HEK293T (cell line): Measurements from ENCODE around the gene CA10.

Experiments
- CTCF ChIA-PET: fragments of 350-600 bp; formaldehyde crosslinking; extraction: SDS; loops from one replicate; lab custom pipeline; 2021; ENCODE audit warnings: antibody characterized with exemption, inconsistent platforms; lab: Yijun Ruan, JAX
- POLR2A ChIA-PET: fragments of 350-600 bp; formaldehyde crosslinking; extraction: SDS; loops from one replicate; lab custom pipeline; 2020; ENCODE audit warnings: antibody characterized with exemption, inconsistent platforms; lab: Yijun Ruan, JAX
- DNase-seq: peaks from one replicate; pipeline ENCODE4 v3.0.0; 2012; ENCODE audit warnings: mixed read lengths; ENCODE audit errors: extremely low spot score
- ARNT ChIP-seq: fragments of 450-650 bp; IDR thresholded peaks from 2 replicates; pipeline ENCODE4 v1.6.1; 2017; ENCODE audit warnings: mild to moderate bottlenecking
- BHLHE40 ChIP-seq: fragments of 450-650 bp; IDR thresholded peaks from 2 replicates; pipeline ENCODE4 v1.6.1; 2016; ENCODE audit warnings: mild to moderate bottlenecking, moderate library complexity, borderline replicate concordance
- CTBP1 ChIP-seq: fragments of 450-650 bp; IDR thresholded peaks from 2 replicates; pipeline ENCODE4 v1.6.1; 2016; ENCODE audit warnings: borderline replicate concordance
- ELF4 ChIP-seq: fragments of 450-650 bp; IDR thresholded peaks from 2 replicates; pipeline ENCODE4 v1.6.1; 2017; ENCODE audit warnings: antibody characterized with exemption
- FOXA1 ChIP-seq: fragments of 450-650 bp; IDR thresholded peaks from 2 replicates; pipeline ENCODE4 v1.6.1; 2016; ENCODE audit warnings: mild to moderate bottlenecking
- FOXK2 ChIP-seq: fragments of 450-650 bp; IDR thresholded peaks from 2 replicates; pipeline ENCODE4 v1.6.1; 2016; ENCODE audit warnings: mild to moderate bottlenecking
- FOXM1 ChIP-seq: fragments of 450-650 bp; IDR thresholded peaks from 2 replicates; pipeline ENCODE4 v1.6.1; 2017; ENCODE audit warnings: mild to moderate bottlenecking, borderline replicate concordance
- HDGF ChIP-seq: fragments of 450-650 bp; IDR thresholded peaks from 2 replicates; pipeline ENCODE4 v1.6.1; 2017; ENCODE audit warnings: antibody characterized with exemption, borderline replicate concordance
- L3MBTL2 ChIP-seq: fragments of 450-650 bp; conservative IDR thresholded peaks from 2 replicates; pipeline ENCODE4 v1.6.1; 2016; ENCODE audit warnings: mild to moderate bottlenecking
- LEF1 ChIP-seq: fragments of 450-650 bp; IDR thresholded peaks from 2 replicates; pipeline ENCODE4 v1.6.1; 2017; ENCODE audit warnings: mild to moderate bottlenecking, borderline replicate concordance
- NFRKB ChIP-seq: fragments of 450-650 bp; IDR thresholded peaks from 2 replicates; pipeline ENCODE4 v1.6.1; 2016; ENCODE audit warnings: mild to moderate bottlenecking, moderate library complexity
- SP1 ChIP-seq: fragments of 450-650 bp; IDR thresholded peaks from 2 replicates; pipeline ENCODE4 v1.6.1; 2017
- SUZ12 ChIP-seq: fragments of 450-650 bp; IDR thresholded peaks from 2 replicates; pipeline ENCODE4 v1.6.1; 2016; ENCODE audit warnings: mild to moderate bottlenecking
- TARDBP ChIP-seq: fragments of 450-650 bp; IDR thresholded peaks from 2 replicates; pipeline ENCODE4 v1.6.1; 2016
- ZNF384 ChIP-seq: fragments of 450-650 bp; IDR thresholded peaks from 2 replicates; pipeline ENCODE4 v1.6.1; 2016
- TF ChIP-seq, protein P1 (sequence below): fragments of 450-650 bp; IDR thresholded peaks from 2 replicates; pipeline ENCODE4 v1.6.1; 2016

CA10 gene

DNA sequence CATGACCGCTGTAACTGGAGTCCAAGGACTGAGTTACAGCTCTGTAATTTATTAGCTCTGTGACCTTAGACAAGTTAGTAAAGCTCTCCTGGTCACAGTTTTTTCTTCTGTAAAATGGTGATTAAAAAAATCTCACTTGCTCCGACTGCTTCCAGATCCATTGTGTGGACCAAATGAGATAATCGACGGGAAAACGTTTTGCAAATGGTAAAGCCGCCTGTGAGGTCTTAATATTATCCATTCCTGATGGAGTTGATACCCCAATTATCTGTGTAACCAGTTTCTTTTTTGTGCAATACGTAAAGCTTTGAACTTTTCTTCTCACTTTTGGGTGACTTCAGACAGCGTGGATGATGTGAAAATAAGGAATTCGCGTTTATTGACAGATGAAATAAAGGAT is 475.2 kb downstream of the CA10 start:
- TF ChIP-seq LEF1 (no peak), CTBP1 (no peak), NFRKB (no peak), BHLHE40 (no peak), FOXM1 (no peak), ELF4 (no peak), FOXK2 (no peak), ARNT (no peak), ZNF384 (no peak), L3MBTL2 (no peak), FOXA1 (no peak), TARDBP (no peak), HDGF (no peak)
- TF ChIP-seq, protein P1, sequence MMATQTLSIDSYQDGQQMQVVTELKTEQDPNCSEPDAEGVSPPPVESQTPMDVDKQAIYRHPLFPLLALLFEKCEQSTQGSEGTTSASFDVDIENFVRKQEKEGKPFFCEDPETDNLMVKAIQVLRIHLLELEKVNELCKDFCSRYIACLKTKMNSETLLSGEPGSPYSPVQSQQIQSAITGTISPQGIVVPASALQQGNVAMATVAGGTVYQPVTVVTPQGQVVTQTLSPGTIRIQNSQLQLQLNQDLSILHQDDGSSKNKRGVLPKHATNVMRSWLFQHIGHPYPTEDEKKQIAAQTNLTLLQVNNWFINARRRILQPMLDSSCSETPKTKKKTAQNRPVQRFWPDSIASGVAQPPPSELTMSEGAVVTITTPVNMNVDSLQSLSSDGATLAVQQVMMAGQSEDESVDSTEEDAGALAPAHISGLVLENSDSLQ: no peak
- DNase-seq: no peak
- CTCF ChIA-PET: no interaction called here
- POLR2A ChIA-PET: no interaction called here

DNA sequence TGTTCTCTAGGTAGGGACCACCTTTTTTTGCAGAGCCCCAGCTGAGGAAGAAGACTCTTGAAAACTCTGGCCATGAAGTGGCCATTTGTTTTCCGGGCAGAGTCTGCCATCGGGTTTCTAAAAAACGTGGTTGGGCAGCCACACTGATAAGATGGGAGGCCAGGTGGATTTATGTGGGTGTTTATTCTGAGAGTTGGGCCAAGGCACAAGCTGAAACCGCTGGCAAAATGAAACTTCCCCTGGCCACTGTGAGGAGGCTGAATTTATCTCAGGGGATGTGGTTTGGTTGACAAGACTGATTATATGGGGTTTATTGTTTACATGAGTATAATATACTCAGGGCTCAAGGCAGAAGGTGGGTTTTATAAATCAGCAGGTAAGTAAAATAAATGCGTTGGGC is 476.4 kb downstream of the CA10 start:
- CTCF ChIA-PET: no interaction called here
- POLR2A ChIA-PET: no interaction called here
- no peak for DNase-seq

DNA sequence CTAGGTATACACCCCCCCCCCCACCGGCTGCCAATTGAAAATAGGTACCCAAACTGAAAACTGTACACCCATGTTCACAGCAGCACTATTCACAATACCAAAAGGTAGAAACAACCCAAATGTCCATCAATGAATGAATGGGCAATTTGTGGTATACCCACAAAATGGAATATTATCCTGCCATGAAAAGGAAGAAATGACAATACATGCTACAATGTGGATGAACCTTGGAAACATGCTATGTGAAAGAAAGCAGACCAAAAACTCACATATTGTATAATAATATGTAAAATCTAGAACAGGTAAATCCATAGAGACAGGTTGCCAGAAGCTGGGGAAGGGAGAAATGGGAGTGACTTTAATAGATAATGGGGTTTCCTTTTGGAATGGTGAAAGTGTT is 480.6 kb downstream of the CA10 start:
- POLR2A ChIA-PET: no interaction called here
- TF ChIP-seq SP1 (no peak), TARDBP (no peak), BHLHE40 (no peak), ARNT (no peak), NFRKB (no peak), FOXK2 (no peak), ZNF384 (no peak), LEF1 (no peak), FOXA1 (no peak), L3MBTL2 (no peak), FOXM1 (no peak), SUZ12 (no peak), ELF4 (no peak), HDGF (no peak)
- TF ChIP-seq, protein P1: no peak
- DNase-seq: no peak
- CTCF ChIA-PET: no interaction called here

More for the DNA sequence above, 476.4 kb downstream of the CA10 start:
- no peak for TF ChIP-seq L3MBTL2

DNA sequence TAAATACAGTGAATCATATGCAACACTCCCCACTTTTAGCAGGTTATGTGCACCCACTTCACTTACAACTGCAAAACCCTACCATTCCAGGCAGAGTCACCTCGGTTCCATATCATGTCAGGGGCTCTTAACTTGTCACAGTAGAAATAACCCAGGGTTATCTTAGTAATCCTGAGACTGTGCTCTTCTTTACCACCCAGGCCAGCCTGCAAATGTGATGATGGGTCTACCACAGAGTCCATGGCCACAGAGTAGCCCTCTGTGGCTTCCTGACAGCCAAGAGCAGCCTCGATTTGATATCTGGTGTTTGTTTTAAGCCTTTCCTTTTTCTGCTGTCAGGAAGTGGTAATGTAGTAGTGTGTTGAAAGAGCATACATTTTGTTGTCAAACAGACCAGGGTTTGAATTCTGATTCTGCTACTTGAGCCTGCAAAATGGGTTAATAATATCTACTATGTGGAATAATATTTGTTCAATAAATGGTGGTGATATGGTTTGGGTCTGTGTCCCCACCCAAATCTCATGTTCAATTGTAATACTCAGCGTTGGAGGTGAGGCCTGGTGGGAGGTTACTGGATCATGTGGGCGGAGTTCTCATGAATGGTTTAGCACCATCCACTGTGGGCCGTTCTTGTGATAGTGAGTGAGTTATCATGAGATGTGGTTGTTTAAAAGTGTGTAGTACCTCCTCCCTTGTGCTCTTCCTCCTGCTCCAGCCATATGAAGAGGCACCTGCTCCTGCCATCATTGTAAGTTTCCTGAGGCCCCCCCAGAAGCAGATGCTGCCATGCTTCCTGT is 481.6 kb downstream of the CA10 start:
- POLR2A ChIA-PET: no interaction called here
- TF ChIP-seq TARDBP (no peak), NFRKB (no peak), HDGF (no peak), L3MBTL2 (no peak), ARNT (no peak), ZNF384 (no peak), CTBP1 (no peak), FOXM1 (no peak), FOXK2 (no peak), SUZ12 (no peak), FOXA1 (no peak), BHLHE40 (no peak), LEF1 (no peak), ELF4 (no peak), SP1 (no peak)
- TF ChIP-seq, protein P1: no peak
- CTCF ChIA-PET: no interaction called here
- DNase-seq: no peak

DNA sequence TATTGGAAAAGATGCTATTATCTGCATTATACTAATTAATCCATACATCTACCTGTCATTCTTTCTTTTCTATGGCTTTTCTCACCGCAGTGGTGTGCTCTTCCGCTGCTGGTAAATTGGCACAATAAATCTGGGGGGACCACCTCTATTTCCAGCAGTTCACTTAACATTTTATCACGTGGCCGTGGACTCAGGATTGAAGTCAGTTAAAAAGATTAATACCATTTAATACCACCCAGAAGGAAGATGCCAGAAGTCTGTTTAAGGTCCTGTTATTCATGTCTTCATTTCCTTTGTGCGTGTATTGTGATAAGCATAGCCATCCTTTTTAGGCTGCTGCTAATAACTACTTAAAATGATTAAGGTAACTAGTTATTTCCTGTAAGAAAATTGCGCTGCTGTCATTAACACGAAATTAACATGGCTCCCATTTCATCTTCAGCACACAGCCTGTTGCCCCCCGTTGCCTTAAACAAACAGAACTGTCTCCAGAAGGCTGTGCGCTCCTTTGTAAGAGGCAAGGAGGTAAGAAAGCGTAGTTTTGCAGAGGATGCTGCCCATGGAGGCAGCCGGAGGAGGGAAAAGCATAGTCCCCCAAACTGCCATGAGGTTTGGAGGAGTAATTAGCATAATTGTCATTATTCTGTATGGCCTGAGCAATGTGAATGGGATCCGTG is 483.8 kb downstream of the CA10 start:
- ChIA-PET CTCF (no interaction called here), POLR2A (no interaction called here)
- no peak for TF ChIP-seq HDGF
- no peak for TF ChIP-seq ELF4
- no peak for TF ChIP-seq SUZ12
- no peak for TF ChIP-seq CTBP1
- no peak for TF ChIP-seq TARDBP
- no peak for TF ChIP-seq ZNF384
- TF ChIP-seq L3MBTL2: no peak
- TF ChIP-seq NFRKB: no peak
- TF ChIP-seq SP1: no peak
- no peak for TF ChIP-seq LEF1
- TF ChIP-seq, protein P1: no peak
- TF ChIP-seq BHLHE40: no peak
- TF ChIP-seq FOXA1: no peak
- TF ChIP-seq FOXK2: no peak
- no peak for DNase-seq
